Esophagus squamous epithelium (tissue), 4 donors: ENCODE data around the gene MAD1L1.

Source experiments
- POLR2A ChIP-seq, 4 donors: fragments of 450-650 bp; IDR thresholded peaks; one replicate each; pipeline ENCODE4 v1.6.1; 2017; ENCODE audit warnings: antibody characterized with exemption in 4 of 4, mild to moderate bottlenecking in 4 of 4, moderate library complexity in 3 of 4
- TF ChIP-seq, protein P1 (sequence below), 6 experiments: fragments of 450-650 bp in 4 of 6; fragments of 200-600 bp in 2 of 6; sonication (generic) in 2 of 6; IDR thresholded peaks; one replicate each; pipeline ENCODE4 v1.5.1; 2016 to 2019; ENCODE audit warnings: antibody characterized with exemption in 6 of 6, mild to moderate bottlenecking in 4 of 6, moderate library complexity in 4 of 6

DNA sequence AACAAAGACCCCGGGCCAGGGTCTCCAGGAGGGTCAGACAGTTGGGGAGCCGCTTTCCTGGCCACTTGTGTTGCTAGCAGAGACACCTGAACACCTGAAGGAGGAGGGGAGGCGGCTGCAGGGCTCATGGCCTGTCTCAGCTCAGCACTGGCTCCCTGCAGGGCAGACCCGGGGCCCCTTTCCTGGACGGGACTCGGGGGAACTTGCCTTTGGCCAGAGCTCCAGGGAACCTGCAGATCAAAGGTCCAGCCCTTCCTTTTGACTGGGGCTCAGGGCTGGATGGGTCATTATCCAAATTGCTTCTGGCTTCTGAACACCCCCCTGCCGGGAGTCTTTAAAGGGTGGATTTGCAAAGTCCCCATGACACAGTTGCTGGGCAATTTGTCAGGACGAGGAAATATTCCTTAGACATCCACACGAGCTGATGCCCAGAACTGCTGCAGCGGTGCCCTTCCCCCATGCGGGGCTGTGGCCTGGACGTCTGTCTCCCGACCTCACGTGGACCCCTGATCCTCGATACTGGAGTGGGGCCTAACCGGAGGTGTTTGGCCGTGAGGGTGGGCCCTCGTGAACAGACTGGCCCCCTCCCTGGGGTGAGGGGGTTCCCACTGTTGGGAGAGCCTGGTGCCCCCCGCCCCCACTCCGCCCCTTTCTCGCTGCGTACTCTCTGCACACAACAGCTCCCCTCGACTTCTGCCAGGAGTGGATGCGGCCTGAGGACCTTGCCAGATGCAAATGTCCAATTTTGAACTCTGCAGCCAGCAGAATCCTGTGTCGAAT lies 368.4 kb downstream of the MAD1L1 start:
- no peak for TF ChIP-seq POLR2A (IDR thresholded peaks at IDR 0.05)
- TF ChIP-seq, protein P1, sequence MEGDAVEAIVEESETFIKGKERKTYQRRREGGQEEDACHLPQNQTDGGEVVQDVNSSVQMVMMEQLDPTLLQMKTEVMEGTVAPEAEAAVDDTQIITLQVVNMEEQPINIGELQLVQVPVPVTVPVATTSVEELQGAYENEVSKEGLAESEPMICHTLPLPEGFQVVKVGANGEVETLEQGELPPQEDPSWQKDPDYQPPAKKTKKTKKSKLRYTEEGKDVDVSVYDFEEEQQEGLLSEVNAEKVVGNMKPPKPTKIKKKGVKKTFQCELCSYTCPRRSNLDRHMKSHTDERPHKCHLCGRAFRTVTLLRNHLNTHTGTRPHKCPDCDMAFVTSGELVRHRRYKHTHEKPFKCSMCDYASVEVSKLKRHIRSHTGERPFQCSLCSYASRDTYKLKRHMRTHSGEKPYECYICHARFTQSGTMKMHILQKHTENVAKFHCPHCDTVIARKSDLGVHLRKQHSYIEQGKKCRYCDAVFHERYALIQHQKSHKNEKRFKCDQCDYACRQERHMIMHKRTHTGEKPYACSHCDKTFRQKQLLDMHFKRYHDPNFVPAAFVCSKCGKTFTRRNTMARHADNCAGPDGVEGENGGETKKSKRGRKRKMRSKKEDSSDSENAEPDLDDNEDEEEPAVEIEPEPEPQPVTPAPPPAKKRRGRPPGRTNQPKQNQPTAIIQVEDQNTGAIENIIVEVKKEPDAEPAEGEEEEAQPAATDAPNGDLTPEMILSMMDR (IDR thresholded peaks at IDR 0.05): no peak
